Measurements from ENCODE around the gene TMF1. TPM values are rescaled to one million over a fixed set of nuclear protein-coding genes. Genes with fewer than 3 reads are reported as not detected.

TMF1 gene
- total RNA-seq, 1 donor from 2014 or later: 18.8 TPM

GRCh38 chr3:69016901-69017300 is 35.2 kb downstream of the TMF1 start:
- H3K9me3 Mint-ChIP-seq (ENCODE audit: unreplicated experiment): peaks cover 5% of the 10 kb centered on the region
- no peaks in the 10 kb centered on the region for H3K27me3 Mint-ChIP-seq (ENCODE audit: unreplicated experiment)
- H3K36me3 Mint-ChIP-seq (ENCODE audit: unreplicated experiment): no peaks in the 10 kb centered on the region
- no peak for TF ChIP-seq CTCF (IDR thresholded peaks at IDR 0.05; ENCODE audit: partially characterized antibody, unreplicated experiment)
- H3K4me1 Mint-ChIP-seq (ENCODE audit: low read depth, unreplicated experiment): peaks cover 1% of the 10 kb centered on the region
- DNase-seq: no peak
- no peak overlapping the region for H3K27ac Mint-ChIP-seq (ENCODE audit: unreplicated experiment)
- no peak overlapping the region for H3K4me3 Mint-ChIP-seq (ENCODE audit: unreplicated experiment)

- H3K27me3 Mint-ChIP-seq (ENCODE audit: unreplicated experiment): no peaks in the 10 kb centered on the region
- peaks cover 5% of the 10 kb centered on the region for H3K9me3 Mint-ChIP-seq (ENCODE audit: unreplicated experiment)
- peaks cover 1% of the 10 kb centered on the region for H3K4me1 Mint-ChIP-seq (ENCODE audit: low read depth, unreplicated experiment)
- no peaks in the 10 kb centered on the region for H3K36me3 Mint-ChIP-seq (ENCODE audit: unreplicated experiment)
- no peak for TF ChIP-seq CTCF (IDR thresholded peaks at IDR 0.05; ENCODE audit: partially characterized antibody, unreplicated experiment)
- DNase-seq: no peak
- no peak overlapping the region for H3K27ac Mint-ChIP-seq (ENCODE audit: unreplicated experiment)
- no peak overlapping the region for H3K4me3 Mint-ChIP-seq (ENCODE audit: unreplicated experiment)
These were observed 36.0 kb downstream of the TMF1 start for GRCh38 chr3:69016102-69016501.

- Mint-ChIP-seq H3K4me1 (ENCODE audit: low read depth, unreplicated experiment) (peaks cover 4% of the 10 kb centered on the region), H3K27me3 (ENCODE audit: unreplicated experiment) (no peaks in the 10 kb centered on the region), H3K4me3 (ENCODE audit: unreplicated experiment) (peak overlapping the region; percentile 83)
These were observed 38.0 kb downstream of the TMF1 start for GRCh38 chr3:69014022-69014580.

GRCh38 chr3:69013253-69014021 is 38.7 kb downstream of the TMF1 start, which contains the start of gene EOGT:
TSS of gene EOGT (minus strand) at chr3:69013684. CDS start at chr3:69009846, 3,838 bp downstream.
- Mint-ChIP-seq H3K36me3 (ENCODE audit: unreplicated experiment) (no peaks in the 10 kb centered on the region), H3K27me3 (ENCODE audit: unreplicated experiment) (no peaks in the 10 kb centered on the region), H3K4me1 (ENCODE audit: low read depth, unreplicated experiment) (peaks cover 10% of the 10 kb centered on the region), H3K9me3 (ENCODE audit: unreplicated experiment) (peaks cover 7% of the 10 kb centered on the region), H3K27ac (ENCODE audit: unreplicated experiment) (peak within 1 kb of the TSS; percentile 83), H3K4me3 (ENCODE audit: unreplicated experiment) (peak within 1 kb of the TSS; percentile 94)
- TF ChIP-seq CTCF (IDR thresholded peaks at IDR 0.05; ENCODE audit: partially characterized antibody, unreplicated experiment): peak; percentile 57
- DNase-seq: peak; percentile 89

More at GRCh38 chr3:69014022-69014580, 38.0 kb downstream of the TMF1 start:
- Mint-ChIP-seq H3K36me3 (ENCODE audit: unreplicated experiment) (no peaks in the 10 kb centered on the region), H3K27ac (ENCODE audit: unreplicated experiment) (peak overlapping the region; percentile 59), H3K9me3 (ENCODE audit: unreplicated experiment) (peaks cover 7% of the 10 kb centered on the region)
- TF ChIP-seq CTCF (IDR thresholded peaks at IDR 0.05; ENCODE audit: partially characterized antibody, unreplicated experiment): no peak
- DNase-seq: no peak

GRCh38 chr3:69012800-69013252 is 39.3 kb downstream of the TMF1 start:
- Mint-ChIP-seq H3K4me3 (ENCODE audit: unreplicated experiment) (peak overlapping the region; percentile 94), H3K27me3 (ENCODE audit: unreplicated experiment) (no peaks in the 10 kb centered on the region), H3K4me1 (ENCODE audit: low read depth, unreplicated experiment) (peaks cover 12% of the 10 kb centered on the region), H3K9me3 (ENCODE audit: unreplicated experiment) (peaks cover 7% of the 10 kb centered on the region), H3K27ac (ENCODE audit: unreplicated experiment) (peak overlapping the region; percentile 83), H3K36me3 (ENCODE audit: unreplicated experiment) (no peaks in the 10 kb centered on the region)
- peak; percentile 69 for DNase-seq
- TF ChIP-seq CTCF (IDR thresholded peaks at IDR 0.05; ENCODE audit: partially characterized antibody, unreplicated experiment): no peak
